LoVo (cell line): ENCODE measurements around the gene ZFP36L1.
A peak's percentile ranks its signal among the peaks of the same experiment; 100 is the strongest.

ENCODE experiments used
- DNase-seq: peaks from one replicate; pipeline ENCODE4 v3.0.0-alpha.2; 2016; ENCODE audit warnings: low spot score

Gene ZFP36L1

DNA sequence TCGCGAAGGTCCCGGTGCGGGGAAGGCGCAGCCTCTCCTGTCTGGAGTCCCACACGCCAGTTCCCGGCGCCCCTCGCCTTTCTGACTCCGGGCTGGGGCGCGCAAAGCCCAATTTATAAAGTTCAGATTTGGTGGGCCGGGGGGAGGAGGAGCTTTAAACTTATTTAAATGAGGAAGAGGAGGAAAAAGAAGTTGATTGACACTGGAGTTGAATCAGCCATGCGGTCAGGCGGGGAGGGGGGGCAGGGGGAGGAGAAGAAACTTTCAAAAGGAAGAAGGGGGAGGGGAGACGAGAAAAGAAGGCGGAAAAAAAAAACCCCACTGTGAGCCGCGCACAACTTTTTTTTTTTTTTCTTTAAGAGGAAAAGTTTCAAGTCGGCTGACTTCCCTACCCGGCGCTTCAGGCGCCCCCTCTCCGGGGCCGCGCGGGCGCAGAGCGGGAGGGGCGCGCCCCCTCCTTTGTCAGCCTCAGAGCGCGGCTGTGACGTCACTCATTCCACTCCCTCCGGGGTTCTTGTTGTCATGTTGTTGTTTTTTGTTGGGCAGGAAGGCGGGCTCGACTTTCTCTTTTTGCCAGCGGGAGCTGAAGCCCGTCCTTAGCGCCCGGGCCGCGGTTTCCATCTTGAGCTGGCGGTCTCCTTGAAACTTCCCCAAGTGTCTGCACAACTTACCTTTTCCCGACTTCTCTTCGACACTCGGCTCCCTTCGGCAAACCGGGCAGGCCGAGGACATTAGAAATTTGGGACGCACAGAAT lies at the start of gene ZFP36L1:
Gene ZFP36L1 (minus strand): TSS at position 89 of the 755 bp plus-strand sequence. CDS start 129 bp downstream, outside the sequence.
- DNase-seq: peak; percentile 96

DNA sequence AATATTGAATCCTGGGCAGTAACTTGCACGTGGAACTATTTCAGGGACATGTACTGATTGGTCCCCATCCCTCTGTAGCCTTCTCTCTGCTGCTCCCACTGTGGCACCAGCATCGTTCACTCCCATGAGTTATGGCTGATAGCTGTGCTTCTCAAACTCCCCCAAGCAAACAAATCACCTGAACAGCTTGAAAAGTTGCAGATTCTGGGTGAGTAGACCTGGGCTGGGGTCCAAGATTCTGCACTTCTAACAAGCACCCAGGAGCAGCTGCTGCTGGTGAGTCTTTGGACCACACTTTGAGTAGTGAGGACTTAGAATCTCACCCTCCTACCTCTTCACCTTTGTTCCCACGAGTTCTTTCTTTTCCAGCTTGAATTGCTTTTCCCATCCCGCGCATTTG lies 49.4 kb upstream of the ZFP36L1 start:
- no peak for DNase-seq

DNA sequence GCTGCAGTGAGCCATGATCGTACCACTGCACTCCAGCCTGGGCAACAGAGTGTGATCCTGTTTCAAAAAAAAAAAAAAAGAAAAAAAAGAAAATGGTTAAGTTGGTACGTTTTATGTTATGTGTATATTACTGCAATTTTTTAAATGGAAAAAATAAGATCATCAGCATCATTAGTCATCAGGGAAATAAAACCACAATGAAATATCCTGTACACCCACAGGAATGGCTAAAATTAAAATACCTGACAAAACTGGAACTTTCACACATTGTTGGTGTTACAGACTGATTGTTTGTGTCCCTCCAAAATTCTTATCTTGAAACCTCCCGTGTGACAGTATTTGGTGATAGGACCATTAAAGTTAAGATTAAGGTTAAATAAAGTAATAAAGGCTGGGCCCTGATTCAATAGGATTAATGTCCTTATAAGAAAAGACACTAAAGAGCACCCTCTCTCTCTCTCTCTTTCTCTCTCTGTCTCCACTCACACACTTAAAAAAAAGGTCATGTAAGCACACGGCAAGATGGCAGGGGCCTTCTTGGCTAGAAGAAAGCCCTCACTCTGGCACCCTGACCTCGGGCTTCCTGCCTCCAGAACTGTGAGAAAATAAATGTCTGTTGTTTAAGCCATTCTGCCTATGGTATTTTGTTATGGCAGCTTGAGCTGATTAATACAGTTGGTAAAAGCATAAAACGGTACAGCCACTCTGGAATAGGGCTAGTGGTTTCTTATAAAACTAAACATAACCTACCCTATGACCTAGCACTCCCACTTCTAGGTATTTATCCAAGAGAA lies 48.3 kb upstream of the ZFP36L1 start:
- no peak for DNase-seq

DNA sequence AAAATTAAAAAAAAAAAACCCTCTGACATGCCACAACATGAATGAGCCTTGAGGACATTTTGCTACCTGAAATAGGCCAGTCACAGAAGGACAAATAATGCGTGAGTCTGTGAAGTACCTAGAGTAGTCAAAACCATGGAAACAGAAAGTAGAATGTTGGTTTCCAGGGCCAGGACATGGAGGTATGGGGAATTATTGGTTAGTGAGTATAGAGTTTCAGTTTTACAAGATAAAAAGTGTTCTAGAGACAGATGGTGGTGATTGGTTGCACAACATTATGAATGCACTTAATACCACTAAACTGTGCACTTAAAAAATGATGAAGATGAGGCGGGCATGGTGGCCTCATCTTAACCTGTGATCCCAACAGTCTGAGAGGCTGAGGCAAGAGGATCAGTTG lies 47.6 kb upstream of the ZFP36L1 start:
- DNase-seq: no peak

- DNase-seq: no peak
These were observed 43.2 kb upstream of the ZFP36L1 start for GRCh38 chr14:68836082-68836481.

DNA sequence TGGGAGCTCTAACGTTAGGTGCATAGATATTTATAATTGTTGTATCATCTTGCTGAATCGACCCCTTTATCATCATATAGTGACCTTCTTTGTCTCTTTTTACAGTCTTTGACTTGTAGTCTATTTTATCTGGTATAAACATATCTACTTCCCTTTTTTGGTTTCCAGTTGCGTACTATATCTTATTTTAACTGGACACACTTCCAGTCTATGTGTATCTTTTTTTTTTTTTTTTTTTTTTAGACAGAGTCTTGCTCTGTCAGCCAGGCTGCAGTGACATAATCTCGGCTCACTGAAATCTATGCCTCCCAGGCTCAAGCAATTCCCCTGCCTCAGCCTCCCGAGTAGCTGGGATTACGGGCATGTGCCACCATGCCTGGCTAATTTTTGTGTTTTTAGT lies 41.9 kb upstream of the ZFP36L1 start:
- no peak for DNase-seq

GRCh38 chr14:68828698-68829097 lies 35.8 kb upstream of the ZFP36L1 start:
- DNase-seq: no peak

DNA sequence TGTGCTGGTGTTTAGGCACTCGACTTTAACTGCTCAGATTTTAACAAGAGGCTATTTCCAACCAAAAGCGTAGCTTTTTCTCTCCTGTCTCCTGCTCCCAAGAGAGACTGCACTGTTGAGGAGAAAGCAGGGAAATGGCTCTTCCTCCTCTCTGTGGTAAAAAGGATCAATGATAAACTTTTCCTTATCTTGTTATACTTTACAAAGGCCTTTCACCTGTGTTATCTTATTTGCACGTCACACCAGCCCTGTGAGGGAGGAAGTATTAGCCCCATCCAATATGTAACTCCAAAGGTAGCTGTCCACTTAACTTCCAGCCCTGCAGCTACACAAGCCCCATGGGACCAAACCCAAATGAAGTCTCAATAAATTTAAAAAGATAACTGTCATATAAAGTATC lies 32.9 kb upstream of the ZFP36L1 start:
- no peak for DNase-seq

- peak; percentile 75 for DNase-seq
These were observed 31.9 kb upstream of the ZFP36L1 start for GRCh38 chr14:68824517-68825347.

DNA sequence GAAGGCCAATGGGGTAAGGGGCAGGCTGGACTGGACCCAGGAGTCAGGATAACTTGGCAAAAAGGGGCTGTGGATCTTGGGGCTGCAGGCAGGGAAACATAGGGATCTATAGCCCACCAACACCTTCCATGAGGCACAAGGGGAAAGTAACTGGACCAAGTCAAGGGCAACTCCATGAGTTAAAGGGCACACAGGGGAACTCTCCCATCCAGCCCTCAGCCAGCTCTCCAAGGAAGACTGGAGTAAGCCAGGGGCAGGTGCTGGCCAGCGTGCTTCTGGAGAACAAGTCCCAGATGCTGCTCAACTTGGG lies 31.3 kb upstream of the ZFP36L1 start:
- DNase-seq: no peak

- DNase-seq: no peak
These were observed 30.8 kb upstream of the ZFP36L1 start for GRCh38 chr14:68823434-68824206.

GRCh38 chr14:68822926-68823325 lies 30.1 kb upstream of the ZFP36L1 start:
- no peak for DNase-seq

- DNase-seq: no peak
These were observed 29.3 kb upstream of the ZFP36L1 start for GRCh38 chr14:68822132-68822651.

GRCh38 chr14:68820999-68821683 lies 28.3 kb upstream of the ZFP36L1 start:
- no peak for DNase-seq

- DNase-seq: no peak
These were observed 27.7 kb upstream of the ZFP36L1 start for GRCh38 chr14:68820536-68820935.

GRCh38 chr14:68820119-68820518 lies 27.3 kb upstream of the ZFP36L1 start:
- no peak for DNase-seq

- DNase-seq: peak; percentile 89
These were observed 26.4 kb upstream of the ZFP36L1 start for GRCh38 chr14:68819260-68819691.

DNA sequence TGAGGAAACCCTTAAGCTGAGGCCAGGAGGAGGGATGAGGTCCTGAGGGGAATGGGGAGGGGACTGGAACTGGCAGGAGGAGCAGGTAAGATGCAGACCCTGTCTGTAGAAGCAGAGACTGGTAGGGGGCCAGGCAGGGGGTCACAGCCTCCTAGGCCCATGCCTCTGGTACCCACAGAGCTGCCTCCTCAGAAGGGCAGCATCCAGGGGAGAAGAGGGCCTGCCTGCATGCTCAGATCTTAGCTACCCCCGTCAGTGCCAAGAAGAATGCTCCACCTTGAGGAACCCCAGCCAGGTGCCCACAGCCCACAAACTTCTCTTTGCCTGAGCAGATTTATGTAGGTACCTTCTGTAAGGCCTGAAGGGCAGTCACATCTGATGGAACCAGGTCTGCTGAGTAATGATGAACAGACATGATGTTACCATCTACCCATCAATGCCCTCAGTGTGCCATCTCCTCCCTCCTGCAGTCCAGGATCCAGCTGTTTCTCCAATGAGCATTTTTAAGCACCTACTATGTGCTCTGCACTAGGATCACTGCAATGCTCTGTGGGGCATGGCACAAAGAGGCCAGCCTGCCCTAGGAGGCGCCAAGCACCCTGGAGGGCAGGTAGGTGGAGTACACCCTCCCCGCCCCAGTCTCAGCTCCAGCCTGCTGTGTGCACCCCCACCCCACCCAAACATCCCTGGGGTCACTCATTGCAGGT lies 24.8 kb upstream of the ZFP36L1 start:
- DNase-seq: no peak

- no peak for DNase-seq
These were observed 24.1 kb upstream of the ZFP36L1 start for GRCh38 chr14:68816943-68817430.
